ENCODE measurements around the gene SLC35E1.

DNA sequence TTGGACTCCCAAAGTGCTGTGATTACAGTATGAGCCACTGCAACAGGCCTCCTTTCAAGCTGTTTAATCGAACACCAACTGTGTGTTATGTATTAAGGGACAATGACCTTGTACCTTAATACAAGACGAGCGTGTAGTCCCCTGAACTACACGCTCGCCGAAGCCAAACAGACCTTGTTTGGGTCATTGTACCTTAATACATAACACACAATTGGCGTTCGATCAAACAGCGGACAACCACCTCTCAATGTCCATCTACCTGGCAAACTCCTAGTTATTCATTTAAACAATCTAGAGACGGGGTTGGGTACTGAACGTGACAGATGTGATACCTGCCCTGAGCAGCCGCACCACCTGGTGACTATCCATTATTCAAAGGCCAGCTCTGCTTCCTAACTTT, 31.3 kb downstream of the SLC35E1 start:
- TF ChIP-seq, protein P1, sequence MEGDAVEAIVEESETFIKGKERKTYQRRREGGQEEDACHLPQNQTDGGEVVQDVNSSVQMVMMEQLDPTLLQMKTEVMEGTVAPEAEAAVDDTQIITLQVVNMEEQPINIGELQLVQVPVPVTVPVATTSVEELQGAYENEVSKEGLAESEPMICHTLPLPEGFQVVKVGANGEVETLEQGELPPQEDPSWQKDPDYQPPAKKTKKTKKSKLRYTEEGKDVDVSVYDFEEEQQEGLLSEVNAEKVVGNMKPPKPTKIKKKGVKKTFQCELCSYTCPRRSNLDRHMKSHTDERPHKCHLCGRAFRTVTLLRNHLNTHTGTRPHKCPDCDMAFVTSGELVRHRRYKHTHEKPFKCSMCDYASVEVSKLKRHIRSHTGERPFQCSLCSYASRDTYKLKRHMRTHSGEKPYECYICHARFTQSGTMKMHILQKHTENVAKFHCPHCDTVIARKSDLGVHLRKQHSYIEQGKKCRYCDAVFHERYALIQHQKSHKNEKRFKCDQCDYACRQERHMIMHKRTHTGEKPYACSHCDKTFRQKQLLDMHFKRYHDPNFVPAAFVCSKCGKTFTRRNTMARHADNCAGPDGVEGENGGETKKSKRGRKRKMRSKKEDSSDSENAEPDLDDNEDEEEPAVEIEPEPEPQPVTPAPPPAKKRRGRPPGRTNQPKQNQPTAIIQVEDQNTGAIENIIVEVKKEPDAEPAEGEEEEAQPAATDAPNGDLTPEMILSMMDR (conservative IDR thresholded peaks at IDR 0.05), result no peak
- no peak for TF ChIP-seq EZH2 (IDR thresholded peaks at IDR 0.05; ENCODE audit: low read depth)
